Measurements from ENCODE around the gene NDUFB6.
A peak's percentile ranks its signal among the peaks of the same experiment; 100 is the strongest.
"Not testable (repeated sequence)": the region's sequence is repeated elsewhere in the genome, so short reads cannot be mapped to it uniquely, and the experiment has no call there.

The NDUFB6 gene

DNA sequence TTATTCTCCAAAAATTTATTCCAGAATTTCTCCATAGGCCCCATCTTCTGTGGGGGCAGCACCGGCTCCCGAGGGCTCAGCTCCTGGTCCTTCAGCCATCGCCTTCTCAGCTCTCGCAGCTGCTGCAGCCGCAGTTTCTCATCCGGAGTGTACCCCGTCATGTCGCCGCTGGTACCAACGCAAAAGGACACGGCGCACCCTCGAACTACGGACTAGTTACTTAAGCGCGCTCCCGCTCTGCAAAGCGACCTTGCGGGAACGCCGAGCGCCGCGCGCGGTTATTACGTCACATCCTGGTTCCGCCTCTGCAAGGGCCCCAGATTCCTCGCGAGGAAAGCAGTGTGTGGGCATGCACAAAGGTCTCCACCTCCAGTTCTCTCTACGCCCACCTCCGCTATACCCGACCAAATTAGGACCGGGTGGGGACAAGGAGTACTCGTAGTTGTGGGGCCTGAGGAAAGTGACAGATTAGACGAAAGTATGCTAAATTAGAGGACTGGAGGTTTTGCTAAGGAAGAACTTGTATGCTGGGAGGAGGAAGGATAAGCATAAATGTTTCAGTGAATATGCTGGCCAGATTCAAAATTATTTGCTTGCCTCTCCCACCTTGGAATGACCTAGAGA is at the start of gene NDUFB6:
TSS of gene NDUFB6 (minus strand) at position 260 of the 624 bp plus-strand sequence. CDS start at position 161, 99 bp downstream.
- peak; percentile 94 to 95 for DNase-seq

- no peak for DNase-seq
These were observed 45.3 kb upstream of the NDUFB6 start for GRCh38 chr9:32618261-32618660.

DNA sequence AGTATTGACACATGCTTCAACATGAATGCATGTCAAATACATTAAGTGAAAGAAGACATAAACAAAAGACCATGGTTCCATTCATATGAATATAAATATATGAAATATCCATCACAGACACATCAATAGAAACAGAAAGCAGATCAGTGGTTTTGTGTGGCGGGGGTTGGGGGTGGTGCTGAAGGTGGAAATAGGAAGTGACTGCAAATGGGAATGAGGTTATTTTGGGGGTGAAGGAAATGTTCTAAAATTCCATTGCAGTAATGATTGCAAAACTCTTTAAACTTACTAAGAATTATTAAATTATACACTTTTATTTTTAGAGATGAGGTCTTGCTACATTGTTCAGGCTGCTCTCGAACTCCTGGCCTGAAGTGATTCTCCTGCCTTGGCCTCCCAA is 33.9 kb upstream of the NDUFB6 start:
- DNase-seq = no peak

DNA sequence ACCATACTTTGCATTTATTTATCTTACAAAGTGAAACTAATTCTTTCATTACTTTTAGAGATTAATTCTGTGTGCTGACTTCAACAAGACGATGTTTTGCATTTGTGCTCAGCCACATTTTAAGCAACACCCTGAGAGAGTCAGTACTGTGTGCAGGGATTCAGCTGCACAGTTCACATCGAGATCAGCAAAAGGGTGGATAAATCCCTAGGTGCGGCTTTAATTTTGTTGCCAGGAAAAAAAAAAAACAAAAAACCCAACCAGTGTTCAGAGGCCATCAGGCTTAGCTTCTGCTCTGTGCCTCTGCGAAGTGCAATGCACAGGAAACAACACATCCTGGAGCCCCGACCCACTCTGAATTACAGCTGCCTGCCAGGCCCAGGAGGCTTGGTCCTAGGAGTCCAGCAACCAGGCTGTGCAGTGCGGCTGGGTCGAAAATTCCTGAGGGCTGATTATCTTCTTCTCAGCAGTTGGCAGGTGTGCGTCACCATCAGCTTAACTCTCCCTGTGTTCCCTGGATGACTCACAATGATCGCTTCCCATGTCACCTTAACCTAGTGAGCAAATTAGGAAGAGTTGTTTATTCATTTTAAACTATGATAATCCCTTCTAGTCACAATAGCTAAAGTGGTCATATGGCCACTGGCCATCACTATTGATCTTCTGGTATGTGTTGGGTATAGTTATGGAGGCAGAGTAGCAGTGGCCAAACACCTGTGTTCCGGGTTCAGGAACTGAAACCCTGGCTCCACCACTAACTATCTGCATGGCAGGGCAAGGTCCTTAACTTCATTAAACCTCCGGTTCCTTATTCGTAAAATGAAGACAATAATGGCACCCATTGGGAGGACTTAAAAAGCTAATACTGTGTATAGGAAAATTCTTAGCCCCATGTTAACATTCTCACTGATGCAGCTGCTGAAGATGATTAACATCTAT is 31.2 kb upstream of the NDUFB6 start:
- DNase-seq = no peak

- not testable (repeated sequence) for DNase-seq
These were observed 26.1 kb upstream of the NDUFB6 start for GRCh38 chr9:32599021-32599420.

- no peak for DNase-seq
These were observed 24.0 kb upstream of the NDUFB6 start for GRCh38 chr9:32596936-32597335.

GRCh38 chr9:32596096-32596865 is 23.3 kb upstream of the NDUFB6 start:
- no peak for DNase-seq

DNA sequence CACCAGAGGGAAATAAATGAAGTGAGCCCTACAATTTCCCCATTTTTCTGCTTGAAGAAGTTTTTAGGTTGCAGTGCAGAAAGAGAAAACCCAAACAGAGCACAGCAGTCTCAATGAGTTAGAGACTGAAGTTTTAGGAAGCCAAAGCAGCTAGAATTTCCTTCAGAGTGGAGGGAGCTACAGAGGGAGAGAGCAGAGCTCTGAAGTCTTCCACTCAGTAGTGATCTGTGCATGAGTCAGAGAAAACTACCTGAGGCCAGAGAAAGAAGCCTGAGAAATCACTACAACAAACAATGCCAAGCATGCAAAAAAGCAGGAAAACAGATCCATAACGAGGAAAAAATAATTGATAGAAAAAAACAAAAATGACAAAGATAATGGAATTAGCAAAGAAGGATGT is 17.9 kb upstream of the NDUFB6 start:
- DNase-seq = no peak

DNA sequence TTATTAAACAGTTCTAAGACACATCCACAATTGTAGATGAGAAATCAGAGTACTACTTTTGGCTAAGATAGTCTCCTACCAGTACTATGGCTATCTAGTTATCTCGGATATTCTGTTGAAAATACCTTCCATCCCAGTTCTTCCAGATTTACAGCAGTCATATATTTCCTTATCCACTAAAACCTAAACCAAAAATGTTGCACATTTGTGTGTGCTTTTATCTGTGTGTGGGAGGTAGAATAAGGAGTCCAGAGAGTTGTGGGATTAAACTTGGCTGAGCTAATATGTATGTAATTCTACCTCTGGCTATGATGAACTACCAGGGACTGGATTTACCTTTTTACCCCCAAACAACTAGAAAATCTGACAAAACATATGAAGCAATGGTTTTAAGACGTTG is 17.5 kb upstream of the NDUFB6 start:
- no peak for DNase-seq

GRCh38 chr9:32589083-32589723 is 16.2 kb upstream of the NDUFB6 start:
- peak in 1 of 2 donors; percentile 13 for DNase-seq

DNA sequence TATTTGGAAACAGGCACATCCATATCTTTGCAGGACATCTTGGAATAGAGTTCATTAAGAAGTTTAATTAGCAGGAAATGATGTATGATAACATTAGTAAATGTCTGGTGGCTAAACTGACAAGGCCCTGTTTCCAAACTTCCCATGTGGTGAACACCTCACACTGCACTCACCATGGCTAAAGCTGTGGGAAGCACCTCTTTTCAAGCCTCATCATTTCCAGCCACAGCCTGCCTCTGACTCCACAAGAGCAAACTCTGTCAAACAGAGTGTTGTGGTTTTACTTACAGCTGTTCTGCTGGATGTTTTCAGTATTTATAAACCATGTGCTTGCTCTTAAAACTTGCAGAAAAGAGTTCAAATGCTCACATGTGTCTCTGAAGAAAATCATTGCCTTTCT is 14.9 kb upstream of the NDUFB6 start:
- no peak for DNase-seq

DNA sequence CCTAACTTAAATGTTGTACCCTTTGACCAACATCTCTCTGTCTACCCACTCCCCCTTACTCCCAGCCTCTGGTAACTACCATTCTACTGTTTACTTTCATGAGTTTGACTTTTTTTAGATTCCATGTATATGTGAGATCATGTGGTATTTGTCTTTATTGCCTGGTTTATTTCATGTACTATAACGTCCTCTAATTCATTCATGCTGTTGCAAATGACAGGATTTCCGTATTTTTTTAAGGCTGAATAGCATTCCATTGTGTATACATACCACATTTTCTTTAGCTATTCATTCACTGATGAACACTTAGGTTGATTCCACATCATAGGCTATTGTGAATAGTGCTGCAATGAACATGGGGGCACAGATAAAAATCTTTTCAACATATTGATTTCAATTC is 11.8 kb upstream of the NDUFB6 start:
- DNase-seq = no peak

DNA sequence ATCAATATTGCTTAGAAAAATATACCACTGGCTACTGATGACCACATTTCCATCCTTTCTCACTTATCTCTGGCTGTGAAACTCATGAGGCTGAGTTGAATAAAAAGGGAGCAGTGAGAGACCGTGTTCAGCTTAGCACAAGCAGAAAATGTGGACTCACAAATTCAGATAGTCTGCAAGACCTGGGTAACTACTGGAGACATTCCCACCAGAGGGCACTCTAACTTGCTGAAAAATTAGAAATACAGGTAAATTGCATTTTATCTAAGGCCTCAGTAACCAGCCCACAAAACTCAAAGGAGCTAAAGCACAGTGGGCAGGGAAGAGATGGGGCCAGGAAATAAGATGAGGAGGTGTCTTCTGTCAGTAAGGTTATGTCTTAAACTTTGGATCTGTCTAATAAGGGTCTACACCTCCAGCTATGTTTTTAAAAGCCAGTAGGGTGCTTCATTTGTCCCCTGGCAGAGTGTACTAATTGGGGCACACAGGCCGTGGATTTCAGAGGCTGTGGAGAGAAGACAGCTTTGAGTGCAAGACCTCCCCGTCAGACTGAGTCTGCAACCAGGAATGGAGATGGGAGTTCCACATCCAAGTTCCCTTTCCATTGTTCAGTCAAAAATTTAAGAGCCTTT is 8.7 kb upstream of the NDUFB6 start:
- peak in 1 of 2 donors; percentile 48 for DNase-seq

- DNase-seq = no peak
These were observed 7.8 kb upstream of the NDUFB6 start for GRCh38 chr9:32580631-32581300.

- DNase-seq = peak; percentile 70 to 81
These were observed 6.9 kb upstream of the NDUFB6 start for GRCh38 chr9:32579706-32580331.

DNA sequence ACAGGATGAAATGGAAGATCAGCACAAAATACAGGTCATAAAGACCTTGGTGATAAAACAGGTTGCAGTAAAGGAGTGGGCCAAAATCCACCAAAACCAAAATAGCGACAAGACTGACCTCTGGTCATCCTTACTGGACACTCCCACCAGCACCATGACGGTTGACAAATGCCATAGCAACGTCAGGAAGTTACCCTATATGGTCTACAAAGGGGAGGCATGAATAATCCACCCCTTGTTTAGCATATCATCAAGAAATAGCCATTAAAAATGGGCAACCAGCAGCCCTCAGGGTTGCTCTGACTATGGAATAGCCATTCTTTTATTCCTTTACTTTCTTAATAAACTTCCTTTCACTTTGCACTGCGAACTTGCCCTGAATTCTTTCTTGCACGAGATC is 6.0 kb upstream of the NDUFB6 start:
- DNase-seq = no peak

GRCh38 chr9:32577316-32577715 is 4.4 kb upstream of the NDUFB6 start:
- no peak for DNase-seq

- no peak for DNase-seq
These were observed 1.9 kb upstream of the NDUFB6 start for GRCh38 chr9:32574858-32575257.

DNA sequence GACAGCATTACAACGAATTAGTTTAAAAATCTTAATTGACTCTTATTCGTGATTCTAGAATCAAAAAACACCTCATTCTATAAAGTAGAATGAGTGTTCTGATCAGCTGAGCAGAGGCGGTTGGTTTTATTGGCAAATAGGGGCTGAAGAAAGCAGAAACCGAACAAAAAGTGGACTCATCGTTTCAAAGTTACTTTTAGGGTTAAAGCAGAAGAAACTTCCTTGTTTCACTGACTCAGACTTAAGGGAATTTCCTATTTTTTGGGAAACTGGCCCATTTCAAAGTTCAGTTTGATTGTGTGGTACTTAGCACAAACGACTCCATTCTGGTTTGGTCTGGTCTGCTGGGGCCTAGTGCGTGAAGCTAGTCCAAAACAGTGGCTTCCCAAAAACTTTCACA is 862 bp upstream of the NDUFB6 start:
- no peak for DNase-seq

GRCh38 chr9:32571969-32572899 is 725 bp downstream of the NDUFB6 start:
- peak; percentile 80 to 84 for DNase-seq

Measured in CD4-positive, alpha-beta T cell treated with Interleukin-1 beta for 1 hour (primary cell).